Small intestine (tissue), 7 donors: ENCODE results near the gene PTBP1. TPM values are rescaled to one million over a fixed set of nuclear protein-coding genes. Genes with fewer than 3 reads are reported as not detected.

Source experiments
- DNase-seq, 2 donors: peaks; one replicate each; pipeline versions ENCODE4 v3.0.0 to v3.0.0-alpha.2; 2013
- FAIRE-seq: peaks from 2 replicates; lab custom pipeline; 2012; peaks lifted over from hg19 to GRCh38; lab: Jason Lieb, UNC
- H3K27ac ChIP-seq, 3 donors: one replicate each; pipeline ENCODE4 v1.5.1; 2013; ENCODE audit warnings: low read length in 2 of 3, mild to moderate bottlenecking in 2 of 3, control low read depth in 1 of 3, inconsistent platforms in 1 of 3, low read depth in 1 of 3, moderate library complexity in 1 of 3
- H3K27me3 ChIP-seq, 3 donors: one replicate each; pipeline ENCODE4 v1.6.1; 2013; ENCODE audit warnings: low read length in 3 of 3, inconsistent platforms in 1 of 3; ENCODE audit not compliant: control insufficient read depth in 3 of 3, insufficient read depth in 3 of 3
- H3K36me3 ChIP-seq, 3 donors: one replicate each; pipeline ENCODE4 v1.6.1; 2013; ENCODE audit warnings: low read length in 3 of 3, inconsistent platforms in 1 of 3, low read depth in 1 of 3, mild to moderate bottlenecking in 1 of 3, moderate library complexity in 1 of 3; ENCODE audit not compliant: control insufficient read depth in 3 of 3, insufficient read depth in 2 of 3
- H3K4me1 ChIP-seq, 3 donors: one replicate each; pipeline ENCODE4 v1.6.1; 2013; ENCODE audit warnings: low read length in 2 of 3, inconsistent platforms in 1 of 3, low read depth in 1 of 3, mild to moderate bottlenecking in 1 of 3, moderate library complexity in 1 of 3; ENCODE audit not compliant: control insufficient read depth in 3 of 3, insufficient read depth in 2 of 3
- H3K4me3 ChIP-seq, 3 donors: one replicate each; pipeline ENCODE4 v1.5.1; 2013; ENCODE audit warnings: low read length in 3 of 3, control low read depth in 1 of 3, inconsistent platforms in 1 of 3, low read depth in 1 of 3, mild to moderate bottlenecking in 1 of 3, moderate library complexity in 1 of 3
- H3K9me3 ChIP-seq, 2 donors: one replicate each; pipeline ENCODE4 v1.6.1; 2013; ENCODE audit warnings: low read depth in 1 of 2, low read length in 1 of 2; ENCODE audit not compliant: control insufficient read depth in 2 of 2, insufficient read depth in 1 of 2
- WGBS, 3 donors: extraction: QIAGEN DNeasy Blood & Tissue Kit; methylation state at CpG; one replicate each; pipeline ENCODE4 v1.1.7; 2013; 5-methylcytosine and 5-hydroxymethylcytosine counted together
- polyA plus RNA-seq, 4 donors: library from polyadenylated mRNA; stranded (reverse) in 3 of 4; unstranded in 1 of 4; fragments of 200-250 nt in 3 of 4; fragments of 120-200 nt in 1 of 4; gene quantifications; one replicate each; pipeline versions ENCODE4 v1.2.1 to v1.2.3, GENCODE V29; 2013
- donor health status: healthy with polysubstance abuse.
- donor health status: control.
- donor health status: control.
- donor health status: Bipolar disorder and iron deficiency.
- donor health status: healthy.

Gene PTBP1
- polyA plus RNA-seq, 4 donors, result 109 to 257 (median 140) TPM

DNA sequence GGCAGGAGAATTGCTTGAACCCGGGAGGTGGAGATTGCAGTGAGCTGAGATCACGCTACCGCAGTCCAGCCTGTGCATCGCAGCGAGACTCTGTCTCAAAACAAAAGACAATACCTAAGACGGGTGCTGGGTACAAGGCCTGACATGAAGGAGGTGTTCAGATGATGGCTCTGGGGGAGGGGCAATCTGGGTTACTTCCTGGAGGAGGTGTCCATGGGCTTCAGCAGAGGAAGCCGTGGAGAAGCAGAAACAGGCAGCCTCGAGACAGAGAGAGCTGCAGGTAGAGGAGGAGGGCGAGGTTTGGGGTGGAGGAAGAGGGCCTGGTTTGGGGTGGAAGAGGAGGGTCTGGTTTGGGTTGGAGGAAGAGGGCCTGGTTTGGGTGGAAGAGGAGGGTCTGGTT is 42.7 kb upstream of the PTBP1 start:
- Histone ChIP-seq H3K4me3 (peak overlapping the region in 2 of 3 donors; percentile 18 to 51), H3K4me1 (peaks cover 0 to 46% (median 0%) of the 10 kb centered on the region in 3 donors), H3K36me3 (peaks cover 0 to 71% (median 13%) of the 10 kb centered on the region in 3 donors), H3K9me3 (peaks cover 0 to 39% of the 10 kb centered on the region in 2 donors), H3K27me3 (no peaks in the 10 kb centered on the region), H3K27ac (peak overlapping the region; percentile 84 to 97 (median 95))
- FAIRE-seq (no peak), DNase-seq (peak in 1 of 2 donors; percentile 79)
- WGBS, 3 donors, result 39 to 67% (median 41%) methylated on average over 9 of the region's 9 CpGs

DNA sequence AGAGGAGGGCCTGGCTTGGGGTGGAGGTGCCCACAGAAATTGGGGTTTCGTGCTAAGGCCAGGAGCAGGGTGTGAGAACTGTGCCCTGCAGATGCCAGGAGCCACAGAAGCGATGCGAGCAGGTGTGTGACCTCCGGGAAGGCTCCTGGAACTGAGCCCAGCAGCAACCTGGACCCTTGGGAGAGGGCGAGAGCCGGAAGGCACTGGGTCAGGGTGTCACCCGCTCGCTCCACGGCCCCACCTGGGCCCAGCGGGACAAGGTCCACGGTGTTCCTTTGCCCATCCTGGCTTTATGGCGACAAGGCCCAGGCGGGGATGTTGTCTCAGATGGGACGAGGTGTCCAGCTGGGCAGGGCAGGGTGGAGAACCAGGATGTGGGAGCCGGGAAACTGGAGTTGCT is 42.2 kb upstream of the PTBP1 start:
- peaks cover 0 to 39% of the 10 kb centered on the region in 2 donors for H3K9me3 ChIP-seq
- H3K36me3 ChIP-seq, result peaks cover 0 to 76% (median 18%) of the 10 kb centered on the region in 3 donors
- DNase-seq (peak; percentile 80 to 95), FAIRE-seq (no peak)
- 6 to 66% (median 46%) methylated on average over 14 to 15 of the region's 15 CpGs for WGBS, 3 donors
- no peaks in the 10 kb centered on the region for H3K27me3 ChIP-seq
- peaks cover 0 to 46% (median 0%) of the 10 kb centered on the region in 3 donors for H3K4me1 ChIP-seq
- H3K27ac ChIP-seq, result peak overlapping the region; percentile 84 to 97 (median 95)
- H3K4me3 ChIP-seq, result peak overlapping the region in 2 of 3 donors; percentile 18 to 51

DNA sequence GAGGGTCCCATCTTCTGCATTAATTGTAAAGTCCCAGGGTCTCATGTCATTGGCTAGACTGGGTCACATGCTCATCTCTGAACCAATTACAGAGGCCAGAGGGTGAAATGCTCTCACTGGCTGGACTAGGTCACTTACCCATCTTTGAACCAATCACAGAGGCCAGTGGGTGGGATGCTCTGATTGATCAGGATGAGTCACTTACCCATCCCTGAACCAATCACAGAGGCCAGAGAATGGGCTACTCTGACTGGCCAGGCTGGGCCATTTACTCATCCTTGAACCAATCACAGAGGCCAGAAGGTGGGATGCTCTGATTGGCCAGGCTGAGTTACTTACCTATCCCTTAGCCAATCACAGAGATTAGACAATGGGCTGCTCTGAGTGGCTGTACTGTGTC is 41.0 kb upstream of the PTBP1 start:
- Histone ChIP-seq H3K27ac (peak overlapping the region; percentile 11 to 97 (median 95)), H3K4me3 (no peak overlapping the region), H3K9me3 (peaks cover 0 to 39% of the 10 kb centered on the region in 2 donors), H3K27me3 (no peaks in the 10 kb centered on the region), H3K4me1 (peaks cover 0 to 40% (median 0%) of the 10 kb centered on the region in 3 donors), H3K36me3 (peaks cover 0 to 84% (median 22%) of the 10 kb centered on the region in 3 donors)
- FAIRE-seq (no peak), DNase-seq (peak in 1 of 2 donors; percentile 88)

- no peak for FAIRE-seq
- peaks cover 0 to 89% (median 26%) of the 10 kb centered on the region in 3 donors for H3K36me3 ChIP-seq
Observed at GRCh38 chr19:756821-757688, 40.2 kb upstream of the PTBP1 start.

GRCh38 chr19:757811-758668 is 39.2 kb upstream of the PTBP1 start:
- Histone ChIP-seq H3K27ac (no peak overlapping the region), H3K36me3 (peaks cover 0 to 94% (median 29%) of the 10 kb centered on the region in 3 donors), H3K4me3 (no peak overlapping the region), H3K9me3 (peaks cover 0 to 41% of the 10 kb centered on the region in 2 donors), H3K4me1 (peaks cover 0 to 34% (median 0%) of the 10 kb centered on the region in 3 donors), H3K27me3 (no peaks in the 10 kb centered on the region)
- FAIRE-seq (no peak), DNase-seq (no peak)
- WGBS, 3 donors, result 95 to 97% (median 96%) methylated on average over 41 to 50 of the region's 50 CpGs

More at GRCh38 chr19:756821-757688, 40.2 kb upstream of the PTBP1 start:
- 89 to 90% (median 89%) methylated on average over 33 to 36 of the region's 36 CpGs for WGBS, 3 donors
- Histone ChIP-seq H3K4me3 (no peak overlapping the region), H3K27me3 (no peaks in the 10 kb centered on the region), H3K27ac (no peak overlapping the region), H3K9me3 (peaks cover 0 to 42% of the 10 kb centered on the region in 2 donors), H3K4me1 (peaks cover 0 to 39% (median 0%) of the 10 kb centered on the region in 3 donors)
- DNase-seq, result no peak

DNA sequence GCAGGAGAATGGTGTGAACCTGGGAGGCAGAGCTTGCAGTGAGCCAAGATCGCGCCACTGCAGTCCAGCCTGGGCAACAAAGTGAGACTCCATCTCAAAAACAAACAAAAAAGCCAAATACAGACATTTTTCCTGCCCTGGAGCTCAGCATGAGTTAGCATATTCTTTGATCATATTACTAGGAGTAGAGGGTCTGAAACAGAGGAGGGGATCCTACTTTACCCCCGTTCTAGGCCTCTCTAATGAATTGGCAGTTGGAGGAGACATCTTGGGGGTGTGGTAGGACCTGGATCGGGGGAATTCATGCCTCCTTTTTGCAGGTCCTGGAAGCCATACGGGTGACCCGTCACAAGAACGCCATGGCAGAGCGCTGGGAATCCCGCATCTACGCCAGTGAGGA is 34.1 kb upstream of the PTBP1 start:
- DNase-seq (no peak), FAIRE-seq (no peak)
- WGBS, 3 donors, result 90 to 94% (median 93%) methylated on average over 10 of the region's 10 CpGs
- H3K27me3 ChIP-seq, result no peaks in the 10 kb centered on the region
- peaks cover 0 to 14% of the 10 kb centered on the region in 2 donors for H3K9me3 ChIP-seq
- peaks cover 0 to 4% (median 0%) of the 10 kb centered on the region in 3 donors for H3K4me1 ChIP-seq
- H3K4me3 ChIP-seq, result no peak overlapping the region
- peaks cover 0 to 79% (median 31%) of the 10 kb centered on the region in 3 donors for H3K36me3 ChIP-seq
- H3K27ac ChIP-seq, result no peak overlapping the region

GRCh38 chr19:763869-764268 is 33.4 kb upstream of the PTBP1 start:
- Histone ChIP-seq H3K27me3 (no peaks in the 10 kb centered on the region), H3K9me3 (peaks cover 0 to 7% of the 10 kb centered on the region in 2 donors), H3K36me3 (peaks cover 0 to 72% (median 28%) of the 10 kb centered on the region in 3 donors), H3K27ac (no peak overlapping the region), H3K4me1 (no peaks in the 10 kb centered on the region), H3K4me3 (no peak overlapping the region)
- DNase-seq (no peak), FAIRE-seq (no peak)
- WGBS, 3 donors, result 90 to 93% (median 91%) methylated on average over 6 of the region's 6 CpGs

DNA sequence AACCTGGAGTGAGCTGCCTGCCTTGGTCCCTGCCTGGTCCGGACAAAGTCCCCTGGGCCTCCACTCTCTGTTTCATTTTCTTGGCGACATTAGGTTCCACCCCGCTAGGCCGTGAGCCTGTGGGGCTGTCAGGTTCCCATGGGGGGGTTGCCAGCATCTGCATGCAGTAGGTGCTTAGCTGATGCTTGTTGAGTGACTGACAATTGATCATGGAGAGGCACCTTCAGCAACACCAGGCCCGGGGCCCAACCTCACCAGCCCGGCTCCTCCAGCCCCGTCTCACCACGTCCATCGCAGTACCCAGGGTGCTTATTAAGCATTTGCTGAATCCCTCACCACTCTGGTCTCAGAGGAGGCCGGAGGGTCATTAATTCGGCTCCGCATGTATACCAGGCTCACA is 33.0 kb upstream of the PTBP1 start:
- peaks cover 0 to 68% (median 28%) of the 10 kb centered on the region in 3 donors for H3K36me3 ChIP-seq
- 82 to 90% (median 85%) methylated on average over 12 of the region's 12 CpGs for WGBS, 3 donors
- no peak for FAIRE-seq

More for the DNA sequence above, 33.0 kb upstream of the PTBP1 start:
- H3K27me3 ChIP-seq, result no peaks in the 10 kb centered on the region
- peak in 1 of 2 donors; percentile 24 for DNase-seq
- H3K4me1 ChIP-seq, result no peaks in the 10 kb centered on the region
- peaks cover 0 to 4% of the 10 kb centered on the region in 2 donors for H3K9me3 ChIP-seq
- no peak overlapping the region for H3K4me3 ChIP-seq
- H3K27ac ChIP-seq, result no peak overlapping the region
